K562 (cell line): ENCODE data around the gene GRK1. TPM values are rescaled to one million over a fixed set of nuclear protein-coding genes. Genes with fewer than 3 reads are reported as not detected.

ENCODE experiments used
- CBFB ChIP-seq: sonication (generic); formaldehyde crosslinking; IDR thresholded peaks from 2 replicates; pipeline ENCODE4 v1.4.0; 2020; ENCODE audit warnings: mild to moderate bottlenecking, missing genetic modification reagents
- EGR1 ChIP-seq: fragments of 450-650 bp; conservative IDR thresholded peaks from 2 replicates; pipeline ENCODE4 v1.6.1; 2017; ENCODE audit warnings: mild to moderate bottlenecking
- polyA plus RNA-seq, 8 experiments: library from polyadenylated mRNA; depleted of rRNA in 4 of 8; stranded (reverse) in 5 of 8; unstranded in 3 of 8; fragments of >200 nt; fragmentation: Nextera tagmentation in 2 of 8; fragmentation: Illumina TruSeq in 1 of 8; extraction: Ambion mirVana in 2 of 8; extraction: Trizol in 1 of 8; gene quantifications; 2 replicates each; pipeline versions ENCODE4 v1.2.1 to v1.2.3, GENCODE V29; 2011 to 2014; ENCODE audit warnings: inconsistent platforms in 1 of 8, missing spikeins in 1 of 8
- total RNA-seq, 7 experiments: library from RNA; depleted of rRNA in 6 of 7; stranded (reverse); fragments of >200 nt in 6 of 7; fragmentation: Illumina TruSeq in 2 of 7; extraction: Trizol in 2 of 7; gene quantifications; 2 replicates each; pipeline versions ENCODE4 v1.2.1 to v1.2.3, GENCODE V29; 2011 to 2021; ENCODE audit warnings: low replicate concordance in 1 of 7
- TF ChIP-seq, protein P1 (sequence below): fragments of 200-600 bp; sonication (generic); IDR thresholded peaks from one replicate; pipeline ENCODE4 v1.6.1; 2012; ENCODE audit warnings: mild to moderate bottlenecking, low read depth, low read length, inconsistent platforms
- TF ChIP-seq, protein P2 (sequence below): fragments of 450-650 bp; formaldehyde crosslinking; IDR thresholded peaks from 2 replicates; pipeline ENCODE4 v1.4.0; 2020; ENCODE audit warnings: mild to moderate bottlenecking

Gene GRK1
- total and polyA plus RNA-seq, 9 of the 15 experiments (the other 6 are each of a cell fraction or from before 2014, with no cell fraction given): 0.09 TPM; not detected in 8

DNA sequence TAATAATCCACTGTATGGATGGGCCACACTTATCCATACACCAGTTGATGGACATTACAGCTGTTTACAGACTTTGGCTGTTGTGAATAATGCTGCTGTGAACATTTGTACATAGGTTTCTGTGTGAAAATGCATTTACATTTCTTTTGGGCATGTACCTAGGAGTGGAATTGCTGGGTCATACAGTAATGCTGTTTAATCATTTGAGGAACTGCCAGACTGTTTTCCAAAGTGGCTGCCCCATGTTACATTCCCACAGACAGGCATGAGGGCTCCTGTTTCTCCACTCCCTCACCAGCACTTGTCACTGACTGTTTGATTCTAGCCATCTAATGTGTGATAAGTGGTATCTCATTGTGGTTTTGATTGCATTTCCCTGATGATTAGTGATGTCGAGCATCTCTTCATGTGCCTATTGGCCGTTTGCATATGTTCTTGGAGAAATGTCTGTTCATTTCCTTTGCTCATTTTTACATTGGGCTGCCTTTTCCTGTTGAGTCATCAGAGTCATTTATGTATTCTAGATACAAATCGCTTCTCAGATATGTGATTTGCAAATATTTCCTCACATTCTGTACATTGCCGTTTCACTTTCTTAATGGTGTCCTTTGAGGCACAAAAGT lies 104.8 kb downstream of the GRK1 start (continued):
- TF ChIP-seq, protein P1, sequence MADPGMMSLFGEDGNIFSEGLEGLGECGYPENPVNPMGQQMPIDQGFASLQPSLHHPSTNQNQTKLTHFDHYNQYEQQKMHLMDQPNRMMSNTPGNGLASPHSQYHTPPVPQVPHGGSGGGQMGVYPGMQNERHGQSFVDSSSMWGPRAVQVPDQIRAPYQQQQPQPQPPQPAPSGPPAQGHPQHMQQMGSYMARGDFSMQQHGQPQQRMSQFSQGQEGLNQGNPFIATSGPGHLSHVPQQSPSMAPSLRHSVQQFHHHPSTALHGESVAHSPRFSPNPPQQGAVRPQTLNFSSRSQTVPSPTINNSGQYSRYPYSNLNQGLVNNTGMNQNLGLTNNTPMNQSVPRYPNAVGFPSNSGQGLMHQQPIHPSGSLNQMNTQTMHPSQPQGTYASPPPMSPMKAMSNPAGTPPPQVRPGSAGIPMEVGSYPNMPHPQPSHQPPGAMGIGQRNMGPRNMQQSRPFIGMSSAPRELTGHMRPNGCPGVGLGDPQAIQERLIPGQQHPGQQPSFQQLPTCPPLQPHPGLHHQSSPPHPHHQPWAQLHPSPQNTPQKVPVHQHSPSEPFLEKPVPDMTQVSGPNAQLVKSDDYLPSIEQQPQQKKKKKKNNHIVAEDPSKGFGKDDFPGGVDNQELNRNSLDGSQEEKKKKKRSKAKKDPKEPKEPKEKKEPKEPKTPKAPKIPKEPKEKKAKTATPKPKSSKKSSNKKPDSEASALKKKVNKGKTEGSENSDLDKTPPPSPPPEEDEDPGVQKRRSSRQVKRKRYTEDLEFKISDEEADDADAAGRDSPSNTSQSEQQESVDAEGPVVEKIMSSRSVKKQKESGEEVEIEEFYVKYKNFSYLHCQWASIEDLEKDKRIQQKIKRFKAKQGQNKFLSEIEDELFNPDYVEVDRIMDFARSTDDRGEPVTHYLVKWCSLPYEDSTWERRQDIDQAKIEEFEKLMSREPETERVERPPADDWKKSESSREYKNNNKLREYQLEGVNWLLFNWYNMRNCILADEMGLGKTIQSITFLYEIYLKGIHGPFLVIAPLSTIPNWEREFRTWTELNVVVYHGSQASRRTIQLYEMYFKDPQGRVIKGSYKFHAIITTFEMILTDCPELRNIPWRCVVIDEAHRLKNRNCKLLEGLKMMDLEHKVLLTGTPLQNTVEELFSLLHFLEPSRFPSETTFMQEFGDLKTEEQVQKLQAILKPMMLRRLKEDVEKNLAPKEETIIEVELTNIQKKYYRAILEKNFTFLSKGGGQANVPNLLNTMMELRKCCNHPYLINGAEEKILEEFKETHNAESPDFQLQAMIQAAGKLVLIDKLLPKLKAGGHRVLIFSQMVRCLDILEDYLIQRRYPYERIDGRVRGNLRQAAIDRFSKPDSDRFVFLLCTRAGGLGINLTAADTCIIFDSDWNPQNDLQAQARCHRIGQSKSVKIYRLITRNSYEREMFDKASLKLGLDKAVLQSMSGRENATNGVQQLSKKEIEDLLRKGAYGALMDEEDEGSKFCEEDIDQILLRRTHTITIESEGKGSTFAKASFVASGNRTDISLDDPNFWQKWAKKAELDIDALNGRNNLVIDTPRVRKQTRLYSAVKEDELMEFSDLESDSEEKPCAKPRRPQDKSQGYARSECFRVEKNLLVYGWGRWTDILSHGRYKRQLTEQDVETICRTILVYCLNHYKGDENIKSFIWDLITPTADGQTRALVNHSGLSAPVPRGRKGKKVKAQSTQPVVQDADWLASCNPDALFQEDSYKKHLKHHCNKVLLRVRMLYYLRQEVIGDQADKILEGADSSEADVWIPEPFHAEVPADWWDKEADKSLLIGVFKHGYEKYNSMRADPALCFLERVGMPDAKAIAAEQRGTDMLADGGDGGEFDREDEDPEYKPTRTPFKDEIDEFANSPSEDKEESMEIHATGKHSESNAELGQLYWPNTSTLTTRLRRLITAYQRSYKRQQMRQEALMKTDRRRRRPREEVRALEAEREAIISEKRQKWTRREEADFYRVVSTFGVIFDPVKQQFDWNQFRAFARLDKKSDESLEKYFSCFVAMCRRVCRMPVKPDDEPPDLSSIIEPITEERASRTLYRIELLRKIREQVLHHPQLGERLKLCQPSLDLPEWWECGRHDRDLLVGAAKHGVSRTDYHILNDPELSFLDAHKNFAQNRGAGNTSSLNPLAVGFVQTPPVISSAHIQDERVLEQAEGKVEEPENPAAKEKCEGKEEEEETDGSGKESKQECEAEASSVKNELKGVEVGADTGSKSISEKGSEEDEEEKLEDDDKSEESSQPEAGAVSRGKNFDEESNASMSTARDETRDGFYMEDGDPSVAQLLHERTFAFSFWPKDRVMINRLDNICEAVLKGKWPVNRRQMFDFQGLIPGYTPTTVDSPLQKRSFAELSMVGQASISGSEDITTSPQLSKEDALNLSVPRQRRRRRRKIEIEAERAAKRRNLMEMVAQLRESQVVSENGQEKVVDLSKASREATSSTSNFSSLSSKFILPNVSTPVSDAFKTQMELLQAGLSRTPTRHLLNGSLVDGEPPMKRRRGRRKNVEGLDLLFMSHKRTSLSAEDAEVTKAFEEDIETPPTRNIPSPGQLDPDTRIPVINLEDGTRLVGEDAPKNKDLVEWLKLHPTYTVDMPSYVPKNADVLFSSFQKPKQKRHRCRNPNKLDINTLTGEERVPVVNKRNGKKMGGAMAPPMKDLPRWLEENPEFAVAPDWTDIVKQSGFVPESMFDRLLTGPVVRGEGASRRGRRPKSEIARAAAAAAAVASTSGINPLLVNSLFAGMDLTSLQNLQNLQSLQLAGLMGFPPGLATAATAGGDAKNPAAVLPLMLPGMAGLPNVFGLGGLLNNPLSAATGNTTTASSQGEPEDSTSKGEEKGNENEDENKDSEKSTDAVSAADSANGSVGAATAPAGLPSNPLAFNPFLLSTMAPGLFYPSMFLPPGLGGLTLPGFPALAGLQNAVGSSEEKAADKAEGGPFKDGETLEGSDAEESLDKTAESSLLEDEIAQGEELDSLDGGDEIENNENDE: no peak
- TF ChIP-seq, protein P2, sequence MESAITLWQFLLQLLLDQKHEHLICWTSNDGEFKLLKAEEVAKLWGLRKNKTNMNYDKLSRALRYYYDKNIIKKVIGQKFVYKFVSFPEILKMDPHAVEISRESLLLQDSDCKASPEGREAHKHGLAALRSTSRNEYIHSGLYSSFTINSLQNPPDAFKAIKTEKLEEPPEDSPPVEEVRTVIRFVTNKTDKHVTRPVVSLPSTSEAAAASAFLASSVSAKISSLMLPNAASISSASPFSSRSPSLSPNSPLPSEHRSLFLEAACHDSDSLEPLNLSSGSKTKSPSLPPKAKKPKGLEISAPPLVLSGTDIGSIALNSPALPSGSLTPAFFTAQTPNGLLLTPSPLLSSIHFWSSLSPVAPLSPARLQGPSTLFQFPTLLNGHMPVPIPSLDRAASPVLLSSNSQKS (CRISPR knock-in tag): no peak
- no peak for TF ChIP-seq CBFB (CRISPR knock-in tag)
- TF ChIP-seq EGR1: no peak
